H9 (cell line): ENCODE measurements around the gene USP4. TPM values are rescaled to one million over a fixed set of nuclear protein-coding genes. Genes with fewer than 3 reads are reported as not detected.
A peak's percentile ranks its signal among the peaks of the same experiment; 100 is the strongest.

Experiments used
- DNase-seq: peaks from one replicate; pipeline ENCODE4 v3.0.0-alpha.2; 2017
- H2AFZ ChIP-seq: one replicate; pipeline ENCODE4 v1.6.1; 2013; ENCODE audit warnings: mild to moderate bottlenecking, low read length, control low read depth, moderate library complexity
- H2AK5ac ChIP-seq: 2 replicates; pipeline ENCODE4 v1.6.1; 2013; ENCODE audit warnings: low read length, control low read depth, mixed read lengths; ENCODE audit not compliant: insufficient read length
- H2BK120ac ChIP-seq: one replicate; pipeline ENCODE4 v1.6.1; 2013; ENCODE audit warnings: low read depth, mild to moderate bottlenecking, low read length, control low read depth, inconsistent platforms; ENCODE audit not compliant: poor library complexity, severe bottlenecking
- H2BK12ac ChIP-seq: 2 replicates; pipeline ENCODE4 v1.6.1; 2013; ENCODE audit warnings: low read length, control low read depth, mixed read lengths, low read depth; ENCODE audit not compliant: insufficient read length
- H2BK15ac ChIP-seq: 2 replicates; pipeline ENCODE4 v1.6.1; 2013; ENCODE audit warnings: low read depth, low read length, control low read depth
- H2BK20ac ChIP-seq: one replicate; pipeline ENCODE4 v1.6.1; 2013; ENCODE audit warnings: low read depth, mild to moderate bottlenecking, low read length, control low read depth, inconsistent platforms; ENCODE audit not compliant: poor library complexity, severe bottlenecking
- H2BK5ac ChIP-seq: 2 replicates; pipeline ENCODE4 v1.6.1; 2013; ENCODE audit warnings: low read length, control low read depth, mixed read lengths; ENCODE audit not compliant: insufficient read length
- H3K14ac ChIP-seq: 2 replicates; pipeline ENCODE4 v1.6.1; 2013; ENCODE audit warnings: low read length, control low read depth; ENCODE audit not compliant: insufficient read depth
- H3K18ac ChIP-seq: 2 replicates; pipeline ENCODE4 v1.6.1; 2013; ENCODE audit warnings: low read depth, mild to moderate bottlenecking, mixed read lengths, low read length, control low read depth; ENCODE audit not compliant: insufficient read length
- H3K23ac ChIP-seq: 2 replicates; pipeline ENCODE4 v1.6.1; 2013; ENCODE audit warnings: low read length, control low read depth, mixed read lengths, low read depth; ENCODE audit not compliant: insufficient read length
- H3K23me2 ChIP-seq: 2 replicates; pipeline ENCODE4 v1.6.1; 2013; ENCODE audit warnings: low read depth, mild to moderate bottlenecking, mixed read lengths, low read length, control low read depth; ENCODE audit not compliant: insufficient read length, poor library complexity, severe bottlenecking
- H3K27ac ChIP-seq: 2 replicates; pipeline ENCODE4 v1.5.1; 2013; ENCODE audit warnings: low read length, control low read depth, mixed read lengths, low read depth; ENCODE audit not compliant: insufficient read length
- H3K27me3 ChIP-seq: 2 replicates; pipeline ENCODE4 v1.6.1; 2013; ENCODE audit warnings: low read length, control low read depth, inconsistent platforms; ENCODE audit not compliant: insufficient read depth
- H3K4ac ChIP-seq: 2 replicates; pipeline ENCODE4 v1.6.1; 2013; ENCODE audit warnings: low read depth, mild to moderate bottlenecking, control low read depth, inconsistent platforms, low read length, moderate library complexity
- H3K4me1 ChIP-seq: 2 replicates; pipeline ENCODE4 v1.6.1; 2013; ENCODE audit warnings: low read length, control low read depth, inconsistent platforms; ENCODE audit not compliant: insufficient read depth
- H3K4me2 ChIP-seq: 2 replicates; pipeline ENCODE4 v1.6.1; 2013; ENCODE audit warnings: low read length, control low read depth, mixed read lengths; ENCODE audit not compliant: insufficient read length, insufficient read depth
- H3K56ac ChIP-seq: 2 replicates; pipeline ENCODE4 v1.6.1; 2013; ENCODE audit warnings: low read depth, mild to moderate bottlenecking, mixed read lengths, low read length, control low read depth; ENCODE audit not compliant: insufficient read length
- H3K79me1 ChIP-seq: 2 replicates; pipeline ENCODE4 v1.6.1; 2013; ENCODE audit warnings: low read depth, mild to moderate bottlenecking, moderate library complexity, low read length, control low read depth, inconsistent platforms; ENCODE audit not compliant: insufficient read depth, poor library complexity, severe bottlenecking
- H3K79me2 ChIP-seq: 2 replicates; pipeline ENCODE4 v1.6.1; 2013; ENCODE audit warnings: low read length, control low read depth, inconsistent platforms; ENCODE audit not compliant: insufficient read depth
- H3K9ac ChIP-seq: 2 replicates; pipeline ENCODE4 v1.6.1; 2013; ENCODE audit warnings: low read length, control low read depth, mixed read lengths; ENCODE audit not compliant: insufficient read length; ENCODE audit errors: extremely low read depth
- H3K9me3 ChIP-seq: one replicate; pipeline ENCODE4 v1.6.1; 2013; ENCODE audit warnings: low read depth, low read length, inconsistent platforms; ENCODE audit not compliant: control insufficient read depth
- H3T11ph ChIP-seq: one replicate; pipeline ENCODE4 v1.6.1; 2013; ENCODE audit warnings: mild to moderate bottlenecking, low read length, control low read depth, inconsistent platforms
- H4K20me1 ChIP-seq: one replicate; pipeline ENCODE4 v1.6.1; 2013; ENCODE audit not compliant: control insufficient read depth, insufficient read length, insufficient read depth
- H4K5ac ChIP-seq: 2 replicates; pipeline ENCODE4 v1.6.1; 2013; ENCODE audit warnings: low read depth, mild to moderate bottlenecking, mixed read lengths, low read length, control low read depth; ENCODE audit not compliant: insufficient read length
- H4K8ac ChIP-seq: replicated peaks from 2 replicates; pipeline ENCODE4 v1.6.1; 2013; ENCODE audit warnings: low read length, control low read depth, mixed read lengths, low read depth; ENCODE audit not compliant: insufficient read length
- H4K91ac ChIP-seq: 2 replicates; pipeline ENCODE4 v1.6.1; 2013; ENCODE audit warnings: low read depth, mild to moderate bottlenecking, moderate library complexity, mixed read lengths, low read length, control low read depth; ENCODE audit not compliant: insufficient read length
- H3K27ac Mint-ChIP-seq, 3 experiments: 2 replicates in 2 of 3; 3 replicates in 1 of 3; pipeline ENCODE4 v1.8.0; 2020 to 2021; ENCODE audit warnings: mixed read lengths in 3 of 3, mild to moderate bottlenecking in 1 of 3, moderate library complexity in 1 of 3
- H3K27me3 Mint-ChIP-seq: 2 replicates; pipeline ENCODE4 v1.8.0; 2021; ENCODE audit warnings: low read depth, mild to moderate bottlenecking, moderate library complexity, mixed read lengths
- H3K36me3 Mint-ChIP-seq, 3 experiments: 2 replicates in 2 of 3; 3 replicates in 1 of 3; pipeline ENCODE4 v1.8.0; 2020 to 2021; ENCODE audit warnings: low read depth in 3 of 3, mixed read lengths in 3 of 3; ENCODE audit not compliant: insufficient read depth in 1 of 3
- H3K4me1 Mint-ChIP-seq, 2 experiments: 2 replicates each; pipeline ENCODE4 v1.8.0; 2020; ENCODE audit warnings: mixed read lengths in 2 of 2
- H3K4me3 Mint-ChIP-seq, 2 experiments: 2 replicates in 1 of 2; 3 replicates in 1 of 2; pipeline ENCODE4 v1.8.0; 2020 to 2021; ENCODE audit warnings: mild to moderate bottlenecking in 2 of 2, mixed read lengths in 2 of 2, moderate library complexity in 1 of 2
- H3K9me3 Mint-ChIP-seq, 2 experiments: 2 replicates in 1 of 2; 3 replicates in 1 of 2; pipeline ENCODE4 v1.8.0; 2020; ENCODE audit warnings: mild to moderate bottlenecking in 2 of 2, mixed read lengths in 2 of 2, moderate library complexity in 1 of 2
- WGBS: extraction: QIAGEN DNeasy Blood & Tissue Kit; methylation state at CpG from one replicate; pipeline ENCODE4 v1.1.7; 2013; ENCODE audit warnings: missing lambda C conversion rate, low lambda C conversion rate, mixed read lengths; ENCODE audit not compliant: insufficient read length; ENCODE audit errors: extremely low coverage; 5-methylcytosine and 5-hydroxymethylcytosine counted together
- total RNA-seq: library from RNA; stranded (reverse); gene quantifications from 2 replicates; pipeline ENCODE4 v1.2.1, GENCODE V29; 2021
- TF ChIP-seq, protein P1 (sequence below): fragments of 200-600 bp; sonication (generic); conservative IDR thresholded peaks from 3 replicates; pipeline ENCODE4 v1.8.0; 2021; ENCODE audit warnings: antibody characterized with exemption, mild to moderate bottlenecking

USP4 gene
- total RNA-seq, 1 experiment from 2014 or later, result 36.1 TPM

DNA sequence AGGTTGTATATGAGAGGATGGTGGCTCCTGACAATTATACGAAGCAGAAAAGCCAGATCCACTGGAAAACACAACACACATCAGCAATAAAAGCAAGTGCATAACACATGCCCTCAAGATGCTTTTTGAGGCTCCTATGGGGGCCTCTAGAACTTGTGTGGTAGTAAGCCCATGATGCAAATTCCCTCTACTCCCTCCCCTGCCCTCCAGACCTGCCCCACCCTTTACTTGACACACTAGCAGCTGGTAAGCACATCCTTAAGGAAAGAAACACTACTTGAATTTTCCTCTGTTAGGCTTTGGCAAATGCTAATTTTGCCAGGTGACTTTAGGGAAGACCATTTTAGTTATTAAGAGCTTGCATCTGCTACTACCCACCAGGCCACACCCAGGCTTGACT lies 29.2 kb downstream of the USP4 start:
- DNase-seq, result no peak
- WGBS, result no CpG with 5 or more reads among the region's 1 CpG
- peaks cover 2% of the 10 kb centered on the region for H4K20me1 ChIP-seq
- Mint-ChIP-seq H3K4me3 (no peak overlapping the region), H3K9me3 (no peaks in the 10 kb centered on the region), H3K27me3 (no peaks in the 10 kb centered on the region), H3K4me1 (peaks cover 0 to 2% of the 10 kb centered on the region in 2 experiments; a peak in 1 of 4 replicates), H3K27ac (peak overlapping the region in 1 of 3 experiments; percentile 42; a peak in 1 of 7 replicates), H3K36me3 (peaks cover 2 to 38% (median 25%) of the 10 kb centered on the region in 3 experiments; a peak in 6 of 7 replicates)
- no peak overlapping the region for H2BK5ac ChIP-seq
- H3T11ph ChIP-seq, result no peak overlapping the region
- no peak overlapping the region for H3K18ac ChIP-seq
- no peak overlapping the region for H3K4me2 ChIP-seq
- H4K5ac ChIP-seq, result no peak overlapping the region
- no peak overlapping the region for H3K23ac ChIP-seq
- no peaks in the 10 kb centered on the region; the same call in none of the 2 replicates for H3K79me2 ChIP-seq
- H3K27me3 ChIP-seq, result no peaks in the 10 kb centered on the region
- no peak overlapping the region for H3K27ac ChIP-seq
- H3K9ac ChIP-seq, result no peak overlapping the region
- H3K56ac ChIP-seq, result no peak overlapping the region
- H3K4ac ChIP-seq, result no peak overlapping the region
- H3K4me1 ChIP-seq, result no peaks in the 10 kb centered on the region; the same call in 1 of the 2 replicates
- H3K9me3 ChIP-seq, result no peaks in the 10 kb centered on the region
- no peak overlapping the region for H2AK5ac ChIP-seq
- no peak overlapping the region for H4K91ac ChIP-seq
- no peak overlapping the region for H2AFZ ChIP-seq
- H2BK12ac ChIP-seq, result no peak overlapping the region
- no peak overlapping the region for H3K14ac ChIP-seq
- no peak overlapping the region for H2BK15ac ChIP-seq
- H3K23me2 ChIP-seq, result no peaks in the 10 kb centered on the region
- no peak overlapping the region for H2BK20ac ChIP-seq
- TF ChIP-seq, protein P1, sequence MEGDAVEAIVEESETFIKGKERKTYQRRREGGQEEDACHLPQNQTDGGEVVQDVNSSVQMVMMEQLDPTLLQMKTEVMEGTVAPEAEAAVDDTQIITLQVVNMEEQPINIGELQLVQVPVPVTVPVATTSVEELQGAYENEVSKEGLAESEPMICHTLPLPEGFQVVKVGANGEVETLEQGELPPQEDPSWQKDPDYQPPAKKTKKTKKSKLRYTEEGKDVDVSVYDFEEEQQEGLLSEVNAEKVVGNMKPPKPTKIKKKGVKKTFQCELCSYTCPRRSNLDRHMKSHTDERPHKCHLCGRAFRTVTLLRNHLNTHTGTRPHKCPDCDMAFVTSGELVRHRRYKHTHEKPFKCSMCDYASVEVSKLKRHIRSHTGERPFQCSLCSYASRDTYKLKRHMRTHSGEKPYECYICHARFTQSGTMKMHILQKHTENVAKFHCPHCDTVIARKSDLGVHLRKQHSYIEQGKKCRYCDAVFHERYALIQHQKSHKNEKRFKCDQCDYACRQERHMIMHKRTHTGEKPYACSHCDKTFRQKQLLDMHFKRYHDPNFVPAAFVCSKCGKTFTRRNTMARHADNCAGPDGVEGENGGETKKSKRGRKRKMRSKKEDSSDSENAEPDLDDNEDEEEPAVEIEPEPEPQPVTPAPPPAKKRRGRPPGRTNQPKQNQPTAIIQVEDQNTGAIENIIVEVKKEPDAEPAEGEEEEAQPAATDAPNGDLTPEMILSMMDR, result no peak
- no peak overlapping the region for H4K8ac ChIP-seq
- no peaks in the 10 kb centered on the region for H3K79me1 ChIP-seq
- no peak overlapping the region for H2BK120ac ChIP-seq
